Measurements from ENCODE around the gene PCNX4. TPM values are rescaled to one million over a fixed set of nuclear protein-coding genes. Genes with fewer than 3 reads are reported as not detected.

PCNX4 gene
- total RNA-seq, 1 experiment from 2014 or later: 65.1 TPM

- no peak overlapping the region for H3K4me3 ChIP-seq
- H3F3A ChIP-seq (ENCODE audit: insufficient read depth, low read depth): peaks cover 19% of the 10 kb centered on the region
- no peaks in the 10 kb centered on the region for H3K27me3 ChIP-seq (ENCODE audit: insufficient read depth, low read depth)
- H3K4me2 ChIP-seq: peak overlapping the region; percentile 22
- H3K9me3 ChIP-seq (ENCODE audit: insufficient read depth, low read depth): no peaks in the 10 kb centered on the region
- peaks cover 21% of the 10 kb centered on the region for H3K4me1 ChIP-seq (replicated peaks; ENCODE audit: insufficient read depth)
- H3K9me2 ChIP-seq (ENCODE audit: insufficient read depth): no peaks in the 10 kb centered on the region
- H3K36me3 ChIP-seq (ENCODE audit: low read depth): peaks cover 23% of the 10 kb centered on the region; the same call in 1 of the 2 replicates
- no peaks in the 10 kb centered on the region for H3K79me2 ChIP-seq (ENCODE audit: low read depth)
- H2AFZ ChIP-seq: no peak overlapping the region
- intact Hi-C loops (cut with micrococcal nuclease; ENCODE audit: unreplicated experiment): no loop called here
- DNase-seq: peak; percentile 70 to 77
- CTCF ChIA-PET: no interaction called here
- peak overlapping the region; percentile 57 for H3K27ac ChIP-seq
- no TSS peak for BruUV-seq (replicated peaks)
- TF ChIP-seq CTCF (conservative IDR thresholded peaks at IDR 0.05) (no peak), EZH2 (IDR thresholded peaks at IDR 0.05; ENCODE audit: low read depth) (no peak)
- no peaks in the 10 kb centered on the region for H4K20me1 ChIP-seq (ENCODE audit: insufficient read depth)
- POLR2A ChIA-PET (ENCODE audit: unreplicated experiment): interaction anchor here (0.6 kb wide), 1 partner anchor 95 kb away, joined by 4 read pairs; no protein-coding TSS in a partner anchor
Observed at GRCh38 chr14:60151715-60152114, 60.0 kb downstream of the PCNX4 start.

GRCh38 chr14:60153991-60154390 lies 62.3 kb downstream of the PCNX4 start:
- POLR2A ChIA-PET (ENCODE audit: unreplicated experiment): no interaction called here
- CTCF ChIA-PET: no interaction called here
- intact Hi-C loops (cut with micrococcal nuclease; ENCODE audit: unreplicated experiment): no loop called here

GRCh38 chr14:60154671-60155070 lies 62.9 kb downstream of the PCNX4 start:
- TF ChIP-seq CTCF (conservative IDR thresholded peaks at IDR 0.05): no peak
- TF ChIP-seq EZH2 (IDR thresholded peaks at IDR 0.05; ENCODE audit: low read depth): no peak
- H3K27ac ChIP-seq: no peak overlapping the region
- intact Hi-C loops (cut with micrococcal nuclease; ENCODE audit: unreplicated experiment): no loop called here
- no peak for DNase-seq
- POLR2A ChIA-PET (ENCODE audit: unreplicated experiment): no interaction called here
- no peak overlapping the region for H3K4me3 ChIP-seq
- peaks cover 23% of the 10 kb centered on the region; the same call in 1 of the 2 replicates for H3K36me3 ChIP-seq (ENCODE audit: low read depth)
- 0 out of 2 replicates have a peak, but pooled peaks cover 5% of the 10 kb centered on the region for H3K79me2 ChIP-seq (ENCODE audit: low read depth)
- H4K20me1 ChIP-seq (ENCODE audit: insufficient read depth): no peaks in the 10 kb centered on the region
- CTCF ChIA-PET: no interaction called here
- H2AFZ ChIP-seq: no peak overlapping the region
- peaks cover 19% of the 10 kb centered on the region for H3F3A ChIP-seq (ENCODE audit: insufficient read depth, low read depth)
- BruUV-seq (replicated peaks): no TSS peak
- H3K4me2 ChIP-seq: no peak overlapping the region
- H3K4me1 ChIP-seq (replicated peaks; ENCODE audit: insufficient read depth): peaks cover 21% of the 10 kb centered on the region
- H3K9me2 ChIP-seq (ENCODE audit: insufficient read depth): no peaks in the 10 kb centered on the region
- H3K9me3 ChIP-seq (ENCODE audit: insufficient read depth, low read depth): no peaks in the 10 kb centered on the region
- no peaks in the 10 kb centered on the region for H3K27me3 ChIP-seq (ENCODE audit: insufficient read depth, low read depth)

More at GRCh38 chr14:60153991-60154390, 62.3 kb downstream of the PCNX4 start:
- H3K36me3 ChIP-seq (ENCODE audit: low read depth): peaks cover 23% of the 10 kb centered on the region; the same call in 1 of the 2 replicates
- H3K9me3 ChIP-seq (ENCODE audit: insufficient read depth, low read depth): no peaks in the 10 kb centered on the region
- H3K9me2 ChIP-seq (ENCODE audit: insufficient read depth): no peaks in the 10 kb centered on the region
- no peak overlapping the region for H3K4me2 ChIP-seq
- H3K27ac ChIP-seq: no peak overlapping the region
- 0 out of 2 replicates have a peak, but pooled peaks cover 3% of the 10 kb centered on the region for H3K79me2 ChIP-seq (ENCODE audit: low read depth)
- TF ChIP-seq CTCF (conservative IDR thresholded peaks at IDR 0.05) (no peak), EZH2 (IDR thresholded peaks at IDR 0.05; ENCODE audit: low read depth) (no peak)
- no peak for DNase-seq
- H2AFZ ChIP-seq: no peak overlapping the region
- no peak overlapping the region for H3K4me3 ChIP-seq
- BruUV-seq (replicated peaks): no TSS peak
- no peaks in the 10 kb centered on the region for H4K20me1 ChIP-seq (ENCODE audit: insufficient read depth)
- peaks cover 19% of the 10 kb centered on the region for H3F3A ChIP-seq (ENCODE audit: insufficient read depth, low read depth)
- no peaks in the 10 kb centered on the region for H3K27me3 ChIP-seq (ENCODE audit: insufficient read depth, low read depth)
- H3K4me1 ChIP-seq (replicated peaks; ENCODE audit: insufficient read depth): peaks cover 21% of the 10 kb centered on the region

Data from PC-9 (cell line).